HUES6 (cell line): ENCODE results near the gene IPO4.

ENCODE experiments used
- H3K27ac ChIP-seq: 2 replicates; pipeline ENCODE4 v1.7.0; 2013; ENCODE audit warnings: low read depth, mild to moderate bottlenecking, low read length, inconsistent platforms
- H3K27me3 ChIP-seq: 2 replicates; pipeline ENCODE4 v1.6.1; 2013; ENCODE audit warnings: low read length; ENCODE audit not compliant: control insufficient read depth, insufficient read depth
- H3K36me3 ChIP-seq: 2 replicates; pipeline ENCODE4 v1.6.1; 2013; ENCODE audit warnings: low read length; ENCODE audit not compliant: control insufficient read depth, insufficient read depth
- H3K4me1 ChIP-seq: 2 replicates; pipeline ENCODE4 v1.6.1; 2013; ENCODE audit warnings: low read length; ENCODE audit not compliant: control insufficient read depth, insufficient read depth
- H3K4me3 ChIP-seq: 2 replicates; pipeline ENCODE4 v1.5.1; 2013; ENCODE audit warnings: low read depth, low read length
- H3K9ac ChIP-seq: one replicate; pipeline ENCODE4 v1.6.1; 2013; ENCODE audit warnings: mild to moderate bottlenecking, low read length
- H3K9me3 ChIP-seq: 2 replicates; pipeline ENCODE4 v1.6.1; 2013; ENCODE audit warnings: low read depth, low read length; ENCODE audit not compliant: control insufficient read depth, insufficient read depth

The IPO4 gene

GRCh38 chr14:24188251-24189058, at the start of gene IPO4:
IPO4 (minus strand) TSS chr14:24188816; CDS start chr14:24188787, 29 bp downstream.
- no peaks in the 10 kb centered on the region for H3K9me3 ChIP-seq
- H3K4me3 ChIP-seq, result peak within 1 kb of the TSS; percentile 86
- peaks cover 66% of the 10 kb centered on the region for H3K36me3 ChIP-seq
- peaks cover 5% of the 10 kb centered on the region; the same call in 1 of the 2 replicates for H3K4me1 ChIP-seq
- peak within 1 kb of the TSS; percentile 30; the same call in 1 of the 2 replicates for H3K27ac ChIP-seq
- peak within 1 kb of the TSS; percentile 86 for H3K9ac ChIP-seq
- H3K27me3 ChIP-seq, result no peaks in the 10 kb centered on the region

- no peaks in the 10 kb centered on the region for H3K27me3 ChIP-seq
- no peak overlapping the region for H3K9ac ChIP-seq
- H3K36me3 ChIP-seq, result peaks cover 68% of the 10 kb centered on the region
- H3K9me3 ChIP-seq, result no peaks in the 10 kb centered on the region
- no peak overlapping the region for H3K4me3 ChIP-seq
- H3K27ac ChIP-seq, result no peak overlapping the region
- peaks cover 10% of the 10 kb centered on the region for H3K4me1 ChIP-seq
These were observed 49.5 kb upstream of the IPO4 start for GRCh38 chr14:24238123-24238522.

GRCh38 chr14:24237463-24237955, 48.9 kb upstream of the IPO4 start:
- no peaks in the 10 kb centered on the region for H3K27me3 ChIP-seq
- no peak overlapping the region for H3K27ac ChIP-seq
- peaks cover 10% of the 10 kb centered on the region for H3K4me1 ChIP-seq
- no peaks in the 10 kb centered on the region for H3K9me3 ChIP-seq
- H3K4me3 ChIP-seq, result no peak overlapping the region
- peaks cover 68% of the 10 kb centered on the region for H3K36me3 ChIP-seq
- H3K9ac ChIP-seq, result no peak overlapping the region

- H3K36me3 ChIP-seq, result peaks cover 68% of the 10 kb centered on the region
- H3K9ac ChIP-seq, result no peak overlapping the region
- no peak overlapping the region for H3K4me3 ChIP-seq
- H3K9me3 ChIP-seq, result no peaks in the 10 kb centered on the region
- H3K4me1 ChIP-seq, result peaks cover 10% of the 10 kb centered on the region
- no peaks in the 10 kb centered on the region for H3K27me3 ChIP-seq
- no peak overlapping the region for H3K27ac ChIP-seq
These were observed 48.3 kb upstream of the IPO4 start for GRCh38 chr14:24236689-24237462.

- Histone ChIP-seq H3K4me1 (peaks cover 9% of the 10 kb centered on the region; the same call in 1 of the 2 replicates), H3K9me3 (no peaks in the 10 kb centered on the region), H3K27me3 (no peaks in the 10 kb centered on the region), H3K27ac (no peak overlapping the region), H3K36me3 (peaks cover 66% of the 10 kb centered on the region), H3K9ac (no peak overlapping the region), H3K4me3 (no peak overlapping the region)
These were observed 47.4 kb upstream of the IPO4 start for GRCh38 chr14:24235804-24236688.

GRCh38 chr14:24234095-24235005, 45.7 kb upstream of the IPO4 start:
- H3K9me3 ChIP-seq, result no peaks in the 10 kb centered on the region
- H3K4me1 ChIP-seq, result peaks cover 11% of the 10 kb centered on the region; the same call in 1 of the 2 replicates
- no peak overlapping the region for H3K9ac ChIP-seq
- no peaks in the 10 kb centered on the region for H3K27me3 ChIP-seq
- no peak overlapping the region for H3K4me3 ChIP-seq
- H3K36me3 ChIP-seq, result peaks cover 49% of the 10 kb centered on the region
- H3K27ac ChIP-seq, result no peak overlapping the region

- Histone ChIP-seq H3K27ac (no peak overlapping the region), H3K4me3 (peak overlapping the region; percentile 99), H3K9me3 (no peaks in the 10 kb centered on the region), H3K4me1 (peaks cover 11% of the 10 kb centered on the region; the same call in 1 of the 2 replicates), H3K9ac (peak overlapping the region; percentile 90), H3K27me3 (no peaks in the 10 kb centered on the region), H3K36me3 (peaks cover 41% of the 10 kb centered on the region)
These were observed 44.9 kb upstream of the IPO4 start for GRCh38 chr14:24233538-24233866.

GRCh38 chr14:24232645-24233537, 44.3 kb upstream of the IPO4 start, which contains the start of gene GMPR2:
GMPR2 (plus strand) TSS chr14:24232929; CDS start chr14:24233254, 325 bp downstream.
- Histone ChIP-seq H3K27ac (peak within 1 kb of the TSS; percentile 74; the same call in 1 of the 2 replicates), H3K27me3 (no peaks in the 10 kb centered on the region), H3K9ac (peak within 1 kb of the TSS; percentile 90), H3K4me1 (peaks cover 11% of the 10 kb centered on the region; the same call in 1 of the 2 replicates), H3K4me3 (peak within 1 kb of the TSS; percentile 99), H3K36me3 (peaks cover 40% of the 10 kb centered on the region), H3K9me3 (no peaks in the 10 kb centered on the region)

- Histone ChIP-seq H3K27ac (peak within 1 kb of the TSS; percentile 74; the same call in 1 of the 2 replicates), H3K4me3 (peak within 1 kb of the TSS; percentile 99), H3K9me3 (no peaks in the 10 kb centered on the region), H3K9ac (peak within 1 kb of the TSS; percentile 90), H3K27me3 (no peaks in the 10 kb centered on the region), H3K36me3 (peaks cover 38% of the 10 kb centered on the region), H3K4me1 (peaks cover 11% of the 10 kb centered on the region; the same call in 1 of the 2 replicates)
These were observed 43.6 kb upstream of the IPO4 start, which contains the start of gene NEDD8 for GRCh38 chr14:24232121-24232644. NEDD8 (minus strand) TSS chr14:24232367; CDS start chr14:24232267, 100 bp downstream.
